ENCODE results near the gene CAPZA1.

Gene CAPZA1

GRCh38 chr1:112704391-112704933 is 84.8 kb downstream of the CAPZA1 start:
- DNase-seq, result no peak
- H3K36me3 Mint-ChIP-seq, result peaks cover 8% of the 10 kb centered on the region
- H3K9me3 Mint-ChIP-seq, result no peaks in the 10 kb centered on the region
- H3K27ac Mint-ChIP-seq, result peak overlapping the region; percentile 88
- peak overlapping the region; percentile 66 for H3K4me3 Mint-ChIP-seq
- CTCF ChIA-PET, result interaction anchor here (0.7 to 3.7 kb wide), 5 partner anchors 11 to 313 kb away, joined by 3 to 12 read pairs (median 5); partner anchors contain the start of genes MOV10 and PPM1J
- H3K4me1 Mint-ChIP-seq, result peaks cover 69% of the 10 kb centered on the region
- peaks cover 24% of the 10 kb centered on the region for H3K27me3 Mint-ChIP-seq

- CTCF ChIA-PET, result interaction anchor here (0.7 to 3.7 kb wide), 5 partner anchors 10 to 314 kb away, joined by 3 to 12 read pairs (median 4); partner anchors contain the start of genes MOV10 and PPM1J
- H3K27me3 Mint-ChIP-seq, result peaks cover 30% of the 10 kb centered on the region
Measured at GRCh38 chr1:112704934-112705627, 85.4 kb downstream of the CAPZA1 start.

GRCh38 chr1:112706505-112707220 is 87.0 kb downstream of the CAPZA1 start, which contains the start of gene RHOC:
Gene RHOC, minus strand, starts transcription at chr1:112707127. Its CDS starts 3,328 bp downstream, at chr1:112703799.
- peak; percentile 68 for DNase-seq
- peaks cover 45% of the 10 kb centered on the region for H3K27me3 Mint-ChIP-seq
- H3K9me3 Mint-ChIP-seq, result no peaks in the 10 kb centered on the region
- H3K4me3 Mint-ChIP-seq, result peak within 1 kb of the TSS; percentile 81
- H3K4me1 Mint-ChIP-seq, result peaks cover 49% of the 10 kb centered on the region
- CTCF ChIA-PET, result interaction anchor here (1.3 to 5.9 kb wide), 4 partner anchors 10 to 316 kb away, joined by 4 to 49 read pairs (median 8); partner anchors contain the start of gene MOV10
- no peak within 1 kb of the TSS for H3K27ac Mint-ChIP-seq
- H3K36me3 Mint-ChIP-seq, result peaks cover 5% of the 10 kb centered on the region

More at GRCh38 chr1:112704934-112705627, 85.4 kb downstream of the CAPZA1 start:
- peak; percentile 79 for DNase-seq
- peak overlapping the region; percentile 88 for H3K27ac Mint-ChIP-seq
- no peaks in the 10 kb centered on the region for H3K9me3 Mint-ChIP-seq
- peak overlapping the region; percentile 66 for H3K4me3 Mint-ChIP-seq
- H3K36me3 Mint-ChIP-seq, result peaks cover 7% of the 10 kb centered on the region
- peaks cover 65% of the 10 kb centered on the region for H3K4me1 Mint-ChIP-seq

- Mint-ChIP-seq H3K4me1 (peaks cover 41% of the 10 kb centered on the region), H3K4me3 (peak overlapping the region; percentile 81), H3K36me3 (no peaks in the 10 kb centered on the region), H3K9me3 (no peaks in the 10 kb centered on the region), H3K27me3 (peaks cover 53% of the 10 kb centered on the region), H3K27ac (no peak overlapping the region)
- DNase-seq, result peak; percentile 73
- CTCF ChIA-PET, result interaction anchor here (0.7 to 5.9 kb wide), 13 partner anchors 8 to 365 kb away, joined by 3 to 49 read pairs (median 4); partner anchors contain the start of genes LRIG2, MOV10 and ST7L
Measured at GRCh38 chr1:112707221-112708001, 87.8 kb downstream of the CAPZA1 start.

GRCh38 chr1:112708002-112708448 is 88.4 kb downstream of the CAPZA1 start:
- peak overlapping the region; percentile 1 for H3K27ac Mint-ChIP-seq
- H3K27me3 Mint-ChIP-seq, result peaks cover 59% of the 10 kb centered on the region
- no peaks in the 10 kb centered on the region for H3K36me3 Mint-ChIP-seq
- no peak for DNase-seq
- no peaks in the 10 kb centered on the region for H3K9me3 Mint-ChIP-seq
- peaks cover 35% of the 10 kb centered on the region for H3K4me1 Mint-ChIP-seq
- H3K4me3 Mint-ChIP-seq, result peak overlapping the region; percentile 81
- CTCF ChIA-PET, result interaction anchor here (0.5 to 5.9 kb wide), 12 partner anchors 8 to 408 kb away, joined by 3 to 49 read pairs (median 4); partner anchors contain the start of genes LRIG2, MOV10 and ST7L

- H3K27me3 Mint-ChIP-seq, result peaks cover 63% of the 10 kb centered on the region
- H3K4me1 Mint-ChIP-seq, result peaks cover 32% of the 10 kb centered on the region
- no peaks in the 10 kb centered on the region for H3K36me3 Mint-ChIP-seq
- CTCF ChIA-PET, result interaction anchor here (0.5 to 5.9 kb wide), 11 partner anchors 8 to 408 kb away, joined by 3 to 49 read pairs (median 5); partner anchors contain the start of genes MOV10 and ST7L
- no peak overlapping the region for H3K4me3 Mint-ChIP-seq
- DNase-seq, result no peak
- H3K27ac Mint-ChIP-seq, result no peak overlapping the region
- H3K9me3 Mint-ChIP-seq, result no peaks in the 10 kb centered on the region
Measured at GRCh38 chr1:112708489-112708888, 88.9 kb downstream of the CAPZA1 start.

GRCh38 chr1:112710159-112710558 is 90.5 kb downstream of the CAPZA1 start:
- no peak overlapping the region for H3K27ac Mint-ChIP-seq
- CTCF ChIA-PET, result interaction anchor here (1.2 to 5.9 kb wide), 5 partner anchors 36 to 330 kb away, joined by 3 to 49 read pairs (median 4); partner anchors contain the start of gene MOV10
- H3K36me3 Mint-ChIP-seq, result no peaks in the 10 kb centered on the region
- no peak for DNase-seq
- H3K4me1 Mint-ChIP-seq, result peaks cover 21% of the 10 kb centered on the region
- peaks cover 80% of the 10 kb centered on the region for H3K27me3 Mint-ChIP-seq
- no peak overlapping the region for H3K4me3 Mint-ChIP-seq
- H3K9me3 Mint-ChIP-seq, result no peaks in the 10 kb centered on the region

- no peak overlapping the region for H3K27ac Mint-ChIP-seq
- peaks cover 84% of the 10 kb centered on the region for H3K27me3 Mint-ChIP-seq
Measured at GRCh38 chr1:112710586-112710985, 91.0 kb downstream of the CAPZA1 start.

GRCh38 chr1:112711041-112711440 is 91.4 kb downstream of the CAPZA1 start:
- CTCF ChIA-PET, result interaction anchor here (1.2 to 5.9 kb wide), 3 partner anchors 209 to 330 kb away, joined by 3 to 49 read pairs (median 39); no protein-coding TSS in a partner anchor
- peaks cover 85% of the 10 kb centered on the region for H3K27me3 Mint-ChIP-seq
- DNase-seq, result no peak
- H3K27ac Mint-ChIP-seq, result no peak overlapping the region
- H3K4me3 Mint-ChIP-seq, result no peak overlapping the region
- H3K36me3 Mint-ChIP-seq, result no peaks in the 10 kb centered on the region
- no peaks in the 10 kb centered on the region for H3K9me3 Mint-ChIP-seq
- H3K4me1 Mint-ChIP-seq, result peaks cover 20% of the 10 kb centered on the region

More at GRCh38 chr1:112710586-112710985, 91.0 kb downstream of the CAPZA1 start:
- no peaks in the 10 kb centered on the region for H3K36me3 Mint-ChIP-seq
- no peak for DNase-seq
- no peak overlapping the region for H3K4me3 Mint-ChIP-seq
- peaks cover 20% of the 10 kb centered on the region for H3K4me1 Mint-ChIP-seq
- H3K9me3 Mint-ChIP-seq, result no peaks in the 10 kb centered on the region
- CTCF ChIA-PET, result interaction anchor here (1.2 to 5.9 kb wide), 4 partner anchors 93 to 330 kb away, joined by 3 to 49 read pairs (median 22); no protein-coding TSS in a partner anchor

- CTCF ChIA-PET, result interaction anchor here (5.9 kb wide), 1 partner anchor 321 kb away, joined by 49 read pairs; no protein-coding TSS in a partner anchor
- Mint-ChIP-seq H3K9me3 (no peaks in the 10 kb centered on the region), H3K4me3 (no peak overlapping the region), H3K27ac (no peak overlapping the region), H3K4me1 (peaks cover 23% of the 10 kb centered on the region), H3K36me3 (no peaks in the 10 kb centered on the region), H3K27me3 (peaks cover 88% of the 10 kb centered on the region)
- DNase-seq, result no peak
Measured at GRCh38 chr1:112711670-112712069, 92.0 kb downstream of the CAPZA1 start.

GRCh38 chr1:112712191-112712590 is 92.6 kb downstream of the CAPZA1 start:
- Mint-ChIP-seq H3K4me1 (peaks cover 24% of the 10 kb centered on the region), H3K9me3 (no peaks in the 10 kb centered on the region), H3K27me3 (peaks cover 90% of the 10 kb centered on the region), H3K36me3 (no peaks in the 10 kb centered on the region), H3K27ac (peak overlapping the region; percentile 8), H3K4me3 (no peak overlapping the region)
- DNase-seq, result no peak
- CTCF ChIA-PET, result interaction anchor here (0.6 to 1.8 kb wide), 2 partner anchors 27 to 321 kb away, joined by 4 to 5 read pairs; no protein-coding TSS in a partner anchor

- Mint-ChIP-seq H3K4me1 (peaks cover 19% of the 10 kb centered on the region), H3K4me3 (no peak overlapping the region), H3K36me3 (no peaks in the 10 kb centered on the region), H3K9me3 (no peaks in the 10 kb centered on the region), H3K27me3 (peaks cover 90% of the 10 kb centered on the region), H3K27ac (no peak overlapping the region)
- DNase-seq, result no peak
- CTCF ChIA-PET, result interaction anchor here (0.6 to 1.8 kb wide), 2 partner anchors 28 to 321 kb away, joined by 4 to 5 read pairs; no protein-coding TSS in a partner anchor
Measured at GRCh38 chr1:112712701-112713128, 93.1 kb downstream of the CAPZA1 start.
